ENCODE measurements around the gene TENM3. TPM values are rescaled to one million over a fixed set of nuclear protein-coding genes. Genes with fewer than 3 reads are reported as not detected.

TENM3 gene
- total and polyA plus RNA-seq, 10 of the 15 experiments (the other 5 are each of a cell fraction or from before 2014, with no cell fraction given), result 0.01 to 1.7 (median 0.08) TPM; not detected in 2

- intact Hi-C loops (cut with micrococcal nuclease; ENCODE audit: unreplicated experiment) (no loop called here), in situ Hi-C loops (cut with MboI) (no loop called here)
- no peak overlapping the region for H3K4me2 ChIP-seq (ENCODE audit: control insufficient read depth, insufficient read depth)
- H3K9me3 ChIP-seq (replicated peaks; ENCODE audit: control insufficient read depth, insufficient read depth, low read length), result no peaks in the 10 kb centered on the region
- ChIA-PET CTCF (interaction anchor here (0.6 kb wide), 1 partner anchor 522 kb away, joined by 3 read pairs; no protein-coding TSS in a partner anchor), POLR2A (no interaction called here), RAD21 (ENCODE audit: unreplicated experiment) (no interaction called here), SMC1A (ENCODE audit: uncharacterized antibody, unreplicated experiment) (interaction anchor here (1.2 kb wide), 1 partner anchor 24 kb away, joined by 3 read pairs; no protein-coding TSS in a partner anchor)
- no peak overlapping the region for H3K4me3 ChIP-seq
- no peak for ATAC-seq
- no peak for DNase-seq (ENCODE audit: low read depth, low spot score)
- no peak overlapping the region for H3K27ac ChIP-seq (ENCODE audit: control insufficient read depth, insufficient read depth)
- no peak for TF ChIP-seq NFYB (IDR thresholded peaks at IDR 0.05; ENCODE audit: insufficient read depth, low read depth, low read length)
- no peak for TF ChIP-seq NR2F1 (conservative IDR thresholded peaks at IDR 0.05)
- TF ChIP-seq ZNF622 (IDR thresholded peaks at IDR 0.05), result no peak
- TF ChIP-seq POLR2AphosphoS2 (IDR thresholded peaks at IDR 0.05; ENCODE audit: low read depth, low read length), result no peak
- TF ChIP-seq CEBPB (IDR thresholded peaks at IDR 0.05; ENCODE audit: borderline replicate concordance in 1 of 2, low read depth in 2 of 2, low read length in 2 of 2), result no peak
- TF ChIP-seq KAT2A (conservative IDR thresholded peaks at IDR 0.05; ENCODE audit: control insufficient read depth, low read depth, low read length), result no peak
- TF ChIP-seq PML (IDR thresholded peaks at IDR 0.05; ENCODE audit: low read length), result no peak
- no peak for TF ChIP-seq NBN (IDR thresholded peaks at IDR 0.05)
- no peaks in the 10 kb centered on the region for H3K4me1 ChIP-seq (ENCODE audit: control insufficient read depth, insufficient read depth, low read length)
- H2AFZ ChIP-seq (ENCODE audit: control insufficient read depth, low read depth, low read length), result no peak overlapping the region
- H3K36me3 ChIP-seq (ENCODE audit: control insufficient read depth in 2 of 2, insufficient read depth in 2 of 2, low read length in 1 of 2), result no peaks in the 10 kb centered on the region
- BruUV-seq (replicated peaks), result no TSS peak
- H3K79me2 ChIP-seq (ENCODE audit: control insufficient read depth, insufficient read depth, low read length), result no peaks in the 10 kb centered on the region
- no peaks in the 10 kb centered on the region for H4K20me1 ChIP-seq (ENCODE audit: control insufficient read depth, insufficient read depth)
- 18% methylated on average over 3 of the region's 3 CpGs for WGBS (ENCODE audit: insufficient coverage, insufficient replicate concordance, low lambda C conversion rate, missing lambda C conversion rate)
- FAIRE-seq, result no peak
- H3K27me3 ChIP-seq (replicated peaks in 1 of 2; ENCODE audit: control insufficient read depth in 2 of 2, insufficient read depth in 2 of 2, low read length in 1 of 2), result no peaks in the 10 kb centered on the region
- no peak overlapping the region for H3K9ac ChIP-seq (ENCODE audit: control insufficient read depth, insufficient read depth, low read length)
Observed at GRCh38 chr4:182740256-182740655, 497.1 kb downstream of the TENM3 start.

DNA sequence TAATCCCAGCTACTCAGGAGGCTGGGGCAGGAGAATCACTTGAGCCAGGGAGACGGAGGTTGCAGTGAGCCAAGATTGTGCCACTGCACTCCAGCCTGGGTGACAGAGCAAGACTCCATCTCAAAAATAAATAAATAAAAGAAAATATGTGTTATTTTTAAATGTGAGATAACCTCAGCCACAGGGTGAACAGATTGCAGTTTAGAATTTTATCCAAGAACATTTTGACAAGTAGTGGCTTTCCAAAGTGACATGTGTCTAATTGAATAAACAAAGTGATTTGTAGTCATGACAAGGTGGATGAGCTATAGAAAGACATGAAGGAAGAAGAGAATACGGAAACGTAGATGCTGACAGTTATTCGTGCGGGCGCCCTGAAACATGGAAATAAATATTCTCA, 497.9 kb downstream of the TENM3 start:
- TF ChIP-seq RUNX3 (IDR thresholded peaks at IDR 0.05; ENCODE audit: low read length), result no peak
- ChIA-PET POLR2A (no interaction called here), CTCF (no interaction called here), RAD21 (ENCODE audit: unreplicated experiment) (no interaction called here), SMC1A (ENCODE audit: uncharacterized antibody, unreplicated experiment) (interaction anchor here (0.6 to 1.1 kb wide), 2 partner anchors 19 to 82 kb away, joined by 3 read pairs; no protein-coding TSS in a partner anchor)
- WGBS (ENCODE audit: insufficient coverage, insufficient replicate concordance, low lambda C conversion rate, missing lambda C conversion rate), result 67% methylated on average over 6 of the region's 6 CpGs
- intact Hi-C loops (cut with micrococcal nuclease; ENCODE audit: unreplicated experiment) (no loop called here), in situ Hi-C loops (cut with MboI) (no loop called here)
- no peak overlapping the region for H2AFZ ChIP-seq (ENCODE audit: control insufficient read depth, low read depth, low read length)
- DNase-seq (ENCODE audit: low read depth, low spot score) (no peak), ATAC-seq (no peak), FAIRE-seq (no peak)
- no peak overlapping the region for H3K4me3 ChIP-seq
- no peaks in the 10 kb centered on the region for H3K4me1 ChIP-seq (ENCODE audit: control insufficient read depth, insufficient read depth, low read length)
- H3K9ac ChIP-seq (ENCODE audit: control insufficient read depth, insufficient read depth, low read length), result no peak overlapping the region
- BruUV-seq (replicated peaks), result no TSS peak
- H3K4me2 ChIP-seq (ENCODE audit: control insufficient read depth, insufficient read depth), result no peak overlapping the region
- no peaks in the 10 kb centered on the region for H4K20me1 ChIP-seq (ENCODE audit: control insufficient read depth, insufficient read depth)
- H3K27me3 ChIP-seq (replicated peaks in 1 of 2; ENCODE audit: control insufficient read depth in 2 of 2, insufficient read depth in 2 of 2, low read length in 1 of 2), result no peaks in the 10 kb centered on the region
- no peaks in the 10 kb centered on the region for H3K9me3 ChIP-seq (replicated peaks; ENCODE audit: control insufficient read depth, insufficient read depth, low read length)
- no peaks in the 10 kb centered on the region for H3K36me3 ChIP-seq (ENCODE audit: control insufficient read depth in 2 of 2, insufficient read depth in 2 of 2, low read length in 1 of 2)
- no peaks in the 10 kb centered on the region for H3K79me2 ChIP-seq (ENCODE audit: control insufficient read depth, insufficient read depth, low read length)
- no peak overlapping the region for H3K27ac ChIP-seq (ENCODE audit: control insufficient read depth, insufficient read depth)

Measured in GM12878 (cell line).